ENCODE results near the gene GABRB3.

DNA sequence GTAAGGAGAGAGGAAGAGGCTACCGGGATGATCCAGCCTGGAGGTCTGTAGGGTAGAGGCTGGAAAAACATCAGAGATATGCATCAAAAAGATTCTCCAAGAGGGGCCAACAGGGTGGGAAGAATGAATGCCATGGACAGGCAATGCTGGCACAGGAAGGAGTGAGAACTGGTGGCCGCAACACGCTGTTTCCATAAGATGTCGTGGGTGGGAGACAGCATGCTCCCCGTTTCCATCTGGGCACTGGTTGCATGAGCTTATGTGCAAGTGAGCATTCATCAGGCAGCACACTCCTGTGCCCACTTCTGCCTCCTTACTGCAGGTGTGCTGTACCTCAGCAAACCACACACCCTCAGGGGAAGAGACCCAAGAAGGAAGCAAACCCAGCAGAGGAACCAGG is 59.4 kb downstream of the GABRB3 start:
- TF ChIP-seq, protein P1, sequence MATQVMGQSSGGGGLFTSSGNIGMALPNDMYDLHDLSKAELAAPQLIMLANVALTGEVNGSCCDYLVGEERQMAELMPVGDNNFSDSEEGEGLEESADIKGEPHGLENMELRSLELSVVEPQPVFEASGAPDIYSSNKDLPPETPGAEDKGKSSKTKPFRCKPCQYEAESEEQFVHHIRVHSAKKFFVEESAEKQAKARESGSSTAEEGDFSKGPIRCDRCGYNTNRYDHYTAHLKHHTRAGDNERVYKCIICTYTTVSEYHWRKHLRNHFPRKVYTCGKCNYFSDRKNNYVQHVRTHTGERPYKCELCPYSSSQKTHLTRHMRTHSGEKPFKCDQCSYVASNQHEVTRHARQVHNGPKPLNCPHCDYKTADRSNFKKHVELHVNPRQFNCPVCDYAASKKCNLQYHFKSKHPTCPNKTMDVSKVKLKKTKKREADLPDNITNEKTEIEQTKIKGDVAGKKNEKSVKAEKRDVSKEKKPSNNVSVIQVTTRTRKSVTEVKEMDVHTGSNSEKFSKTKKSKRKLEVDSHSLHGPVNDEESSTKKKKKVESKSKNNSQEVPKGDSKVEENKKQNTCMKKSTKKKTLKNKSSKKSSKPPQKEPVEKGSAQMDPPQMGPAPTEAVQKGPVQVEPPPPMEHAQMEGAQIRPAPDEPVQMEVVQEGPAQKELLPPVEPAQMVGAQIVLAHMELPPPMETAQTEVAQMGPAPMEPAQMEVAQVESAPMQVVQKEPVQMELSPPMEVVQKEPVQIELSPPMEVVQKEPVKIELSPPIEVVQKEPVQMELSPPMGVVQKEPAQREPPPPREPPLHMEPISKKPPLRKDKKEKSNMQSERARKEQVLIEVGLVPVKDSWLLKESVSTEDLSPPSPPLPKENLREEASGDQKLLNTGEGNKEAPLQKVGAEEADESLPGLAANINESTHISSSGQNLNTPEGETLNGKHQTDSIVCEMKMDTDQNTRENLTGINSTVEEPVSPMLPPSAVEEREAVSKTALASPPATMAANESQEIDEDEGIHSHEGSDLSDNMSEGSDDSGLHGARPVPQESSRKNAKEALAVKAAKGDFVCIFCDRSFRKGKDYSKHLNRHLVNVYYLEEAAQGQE (IDR thresholded peaks at IDR 0.05), result no peak
- TF ChIP-seq, protein P2, sequence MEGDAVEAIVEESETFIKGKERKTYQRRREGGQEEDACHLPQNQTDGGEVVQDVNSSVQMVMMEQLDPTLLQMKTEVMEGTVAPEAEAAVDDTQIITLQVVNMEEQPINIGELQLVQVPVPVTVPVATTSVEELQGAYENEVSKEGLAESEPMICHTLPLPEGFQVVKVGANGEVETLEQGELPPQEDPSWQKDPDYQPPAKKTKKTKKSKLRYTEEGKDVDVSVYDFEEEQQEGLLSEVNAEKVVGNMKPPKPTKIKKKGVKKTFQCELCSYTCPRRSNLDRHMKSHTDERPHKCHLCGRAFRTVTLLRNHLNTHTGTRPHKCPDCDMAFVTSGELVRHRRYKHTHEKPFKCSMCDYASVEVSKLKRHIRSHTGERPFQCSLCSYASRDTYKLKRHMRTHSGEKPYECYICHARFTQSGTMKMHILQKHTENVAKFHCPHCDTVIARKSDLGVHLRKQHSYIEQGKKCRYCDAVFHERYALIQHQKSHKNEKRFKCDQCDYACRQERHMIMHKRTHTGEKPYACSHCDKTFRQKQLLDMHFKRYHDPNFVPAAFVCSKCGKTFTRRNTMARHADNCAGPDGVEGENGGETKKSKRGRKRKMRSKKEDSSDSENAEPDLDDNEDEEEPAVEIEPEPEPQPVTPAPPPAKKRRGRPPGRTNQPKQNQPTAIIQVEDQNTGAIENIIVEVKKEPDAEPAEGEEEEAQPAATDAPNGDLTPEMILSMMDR (IDR thresholded peaks at IDR 0.05; ENCODE audit: low read depth, low read length, missing input control), result no peak
- TF ChIP-seq, protein P3, sequence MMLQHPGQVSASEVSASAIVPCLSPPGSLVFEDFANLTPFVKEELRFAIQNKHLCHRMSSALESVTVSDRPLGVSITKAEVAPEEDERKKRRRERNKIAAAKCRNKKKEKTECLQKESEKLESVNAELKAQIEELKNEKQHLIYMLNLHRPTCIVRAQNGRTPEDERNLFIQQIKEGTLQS (IDR thresholded peaks at IDR 0.05), result no peak
- TF ChIP-seq, protein P4, sequence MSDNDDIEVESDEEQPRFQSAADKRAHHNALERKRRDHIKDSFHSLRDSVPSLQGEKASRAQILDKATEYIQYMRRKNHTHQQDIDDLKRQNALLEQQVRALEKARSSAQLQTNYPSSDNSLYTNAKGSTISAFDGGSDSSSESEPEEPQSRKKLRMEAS (IDR thresholded peaks at IDR 0.05), result no peak
- TF ChIP-seq YY1 (IDR thresholded peaks at IDR 0.05), result no peak
- TF ChIP-seq NR2F2 (IDR thresholded peaks at IDR 0.05), result no peak
- TF ChIP-seq SP1 (IDR thresholded peaks at IDR 0.05), result no peak
- no peak for TF ChIP-seq RAD21 (IDR thresholded peaks at IDR 0.05)
- TF ChIP-seq JUND (IDR thresholded peaks at IDR 0.05), result no peak
- no peak for TF ChIP-seq HNF4A (conservative IDR thresholded peaks at IDR 0.05)
